HL-60 (cell line): ENCODE results near the gene GRM5.

ENCODE experiments used
- DNase-seq, 2 experiments: peaks; one replicate each; pipeline ENCODE4 v3.0.0-alpha.2; 2010 to 2020; ENCODE audit warnings: low read depth in 1 of 2, low spot score in 1 of 2
- H3K27ac ChIP-seq: fragments of 250-450 bp; sonication (Bioruptor Pico); replicated peaks from 2 replicates; pipeline ENCODE4 v1.5.1; 2020; ENCODE audit warnings: mild to moderate bottlenecking, moderate library complexity
- H3K27me3 ChIP-seq: fragments of 250-450 bp; sonication (Bioruptor Pico); 2 replicates; pipeline ENCODE4 v1.5.1; 2021; ENCODE audit warnings: mild to moderate bottlenecking, moderate library complexity; ENCODE audit not compliant: insufficient read depth, poor library complexity, severe bottlenecking
- H3K4me3 ChIP-seq: replicated peaks from 2 replicates; pipeline ENCODE4 v1.5.1; 2011; ENCODE audit warnings: mild to moderate bottlenecking, control low read depth, low read length; ENCODE audit not compliant: insufficient read depth
- GABPA ChIP-seq: IDR thresholded peaks from 2 replicates; pipeline ENCODE4 v1.6.1; 2012; ENCODE audit warnings: low read depth
- POLR2AphosphoS5 ChIP-seq: IDR thresholded peaks from 2 replicates; pipeline ENCODE4 v1.6.1; 2012; ENCODE audit warnings: low read depth
- SPI1 ChIP-seq: IDR thresholded peaks from 2 replicates; pipeline ENCODE4 v1.6.1; 2012; ENCODE audit warnings: low read depth, mild to moderate bottlenecking, borderline replicate concordance
- TF ChIP-seq, protein P1 (sequence below): IDR thresholded peaks from 2 replicates; pipeline ENCODE4 v1.6.1; 2012; ENCODE audit warnings: low read depth; ENCODE audit not compliant: insufficient replicate concordance
- TF ChIP-seq, protein P2 (sequence below): IDR thresholded peaks from one replicate; pipeline ENCODE4 v1.5.1; 2011; ENCODE audit warnings: low read length, control low read depth, inconsistent platforms; ENCODE audit not compliant: insufficient read depth

GRM5 gene

GRCh38 chr11:88831303-88831890 lies 234.4 kb downstream of the GRM5 start:
- TF ChIP-seq POLR2AphosphoS5 (no peak), GABPA (no peak), SPI1 (no peak)
- TF ChIP-seq, protein P1, sequence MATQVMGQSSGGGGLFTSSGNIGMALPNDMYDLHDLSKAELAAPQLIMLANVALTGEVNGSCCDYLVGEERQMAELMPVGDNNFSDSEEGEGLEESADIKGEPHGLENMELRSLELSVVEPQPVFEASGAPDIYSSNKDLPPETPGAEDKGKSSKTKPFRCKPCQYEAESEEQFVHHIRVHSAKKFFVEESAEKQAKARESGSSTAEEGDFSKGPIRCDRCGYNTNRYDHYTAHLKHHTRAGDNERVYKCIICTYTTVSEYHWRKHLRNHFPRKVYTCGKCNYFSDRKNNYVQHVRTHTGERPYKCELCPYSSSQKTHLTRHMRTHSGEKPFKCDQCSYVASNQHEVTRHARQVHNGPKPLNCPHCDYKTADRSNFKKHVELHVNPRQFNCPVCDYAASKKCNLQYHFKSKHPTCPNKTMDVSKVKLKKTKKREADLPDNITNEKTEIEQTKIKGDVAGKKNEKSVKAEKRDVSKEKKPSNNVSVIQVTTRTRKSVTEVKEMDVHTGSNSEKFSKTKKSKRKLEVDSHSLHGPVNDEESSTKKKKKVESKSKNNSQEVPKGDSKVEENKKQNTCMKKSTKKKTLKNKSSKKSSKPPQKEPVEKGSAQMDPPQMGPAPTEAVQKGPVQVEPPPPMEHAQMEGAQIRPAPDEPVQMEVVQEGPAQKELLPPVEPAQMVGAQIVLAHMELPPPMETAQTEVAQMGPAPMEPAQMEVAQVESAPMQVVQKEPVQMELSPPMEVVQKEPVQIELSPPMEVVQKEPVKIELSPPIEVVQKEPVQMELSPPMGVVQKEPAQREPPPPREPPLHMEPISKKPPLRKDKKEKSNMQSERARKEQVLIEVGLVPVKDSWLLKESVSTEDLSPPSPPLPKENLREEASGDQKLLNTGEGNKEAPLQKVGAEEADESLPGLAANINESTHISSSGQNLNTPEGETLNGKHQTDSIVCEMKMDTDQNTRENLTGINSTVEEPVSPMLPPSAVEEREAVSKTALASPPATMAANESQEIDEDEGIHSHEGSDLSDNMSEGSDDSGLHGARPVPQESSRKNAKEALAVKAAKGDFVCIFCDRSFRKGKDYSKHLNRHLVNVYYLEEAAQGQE = no peak
- TF ChIP-seq, protein P2, sequence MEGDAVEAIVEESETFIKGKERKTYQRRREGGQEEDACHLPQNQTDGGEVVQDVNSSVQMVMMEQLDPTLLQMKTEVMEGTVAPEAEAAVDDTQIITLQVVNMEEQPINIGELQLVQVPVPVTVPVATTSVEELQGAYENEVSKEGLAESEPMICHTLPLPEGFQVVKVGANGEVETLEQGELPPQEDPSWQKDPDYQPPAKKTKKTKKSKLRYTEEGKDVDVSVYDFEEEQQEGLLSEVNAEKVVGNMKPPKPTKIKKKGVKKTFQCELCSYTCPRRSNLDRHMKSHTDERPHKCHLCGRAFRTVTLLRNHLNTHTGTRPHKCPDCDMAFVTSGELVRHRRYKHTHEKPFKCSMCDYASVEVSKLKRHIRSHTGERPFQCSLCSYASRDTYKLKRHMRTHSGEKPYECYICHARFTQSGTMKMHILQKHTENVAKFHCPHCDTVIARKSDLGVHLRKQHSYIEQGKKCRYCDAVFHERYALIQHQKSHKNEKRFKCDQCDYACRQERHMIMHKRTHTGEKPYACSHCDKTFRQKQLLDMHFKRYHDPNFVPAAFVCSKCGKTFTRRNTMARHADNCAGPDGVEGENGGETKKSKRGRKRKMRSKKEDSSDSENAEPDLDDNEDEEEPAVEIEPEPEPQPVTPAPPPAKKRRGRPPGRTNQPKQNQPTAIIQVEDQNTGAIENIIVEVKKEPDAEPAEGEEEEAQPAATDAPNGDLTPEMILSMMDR = no peak
- no peaks in the 10 kb centered on the region for H3K27me3 ChIP-seq
- no peak for DNase-seq
- H3K4me3 ChIP-seq = no peak overlapping the region
- H3K27ac ChIP-seq = no peak overlapping the region

DNA sequence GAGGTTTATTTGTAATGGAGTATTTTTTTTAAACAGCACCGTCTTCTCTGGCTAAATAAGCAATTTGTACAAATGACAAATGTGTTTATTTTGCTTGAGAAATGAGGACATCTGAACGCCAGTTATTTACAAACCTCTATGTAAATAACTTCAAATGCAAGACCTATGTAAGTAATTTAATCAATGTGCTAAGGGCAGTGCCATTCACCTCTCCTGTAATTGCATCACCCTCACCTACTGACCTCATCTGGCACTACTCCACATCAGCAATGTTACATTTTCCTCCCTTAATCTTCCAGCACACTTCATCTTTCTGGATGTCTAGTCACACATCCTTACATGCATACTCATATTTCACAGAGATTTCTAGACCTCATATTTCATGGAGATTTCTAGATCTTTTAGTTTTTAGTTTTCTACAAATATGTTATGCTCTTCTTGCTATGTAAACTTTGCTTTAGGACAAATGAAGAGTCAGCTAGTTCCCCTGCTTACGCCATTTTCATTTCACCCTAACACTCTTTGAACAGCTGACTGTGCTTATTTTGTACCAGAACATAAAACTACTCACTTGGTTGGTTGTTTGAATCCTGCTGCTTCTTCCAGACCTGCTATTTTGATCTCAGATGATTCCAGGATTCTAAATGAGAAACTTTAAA lies 238.6 kb downstream of the GRM5 start:
- Histone ChIP-seq H3K4me3 (no peak overlapping the region), H3K27me3 (no peaks in the 10 kb centered on the region), H3K27ac (no peak overlapping the region)
- DNase-seq = no peak
- TF ChIP-seq POLR2AphosphoS5 (no peak), GABPA (no peak), SPI1 (no peak)
- TF ChIP-seq, protein P1 = no peak
- TF ChIP-seq, protein P2 = no peak

GRCh38 chr11:88819616-88820015 lies 246.2 kb downstream of the GRM5 start:
- no peak overlapping the region for H3K4me3 ChIP-seq
- H3K27ac ChIP-seq = no peak overlapping the region
- no peaks in the 10 kb centered on the region for H3K27me3 ChIP-seq
- DNase-seq = no peak
- TF ChIP-seq SPI1 = no peak
- no peak for TF ChIP-seq GABPA
- TF ChIP-seq, protein P1 = no peak
- TF ChIP-seq, protein P2 = no peak
- no peak for TF ChIP-seq POLR2AphosphoS5
